ENCODE results near the gene CACNB4. TPM values are rescaled to one million over a fixed set of nuclear protein-coding genes. Genes with fewer than 3 reads are reported as not detected.

The CACNB4 gene
- total RNA-seq, 1 donor from 2014 or later: 3.4 TPM

DNA sequence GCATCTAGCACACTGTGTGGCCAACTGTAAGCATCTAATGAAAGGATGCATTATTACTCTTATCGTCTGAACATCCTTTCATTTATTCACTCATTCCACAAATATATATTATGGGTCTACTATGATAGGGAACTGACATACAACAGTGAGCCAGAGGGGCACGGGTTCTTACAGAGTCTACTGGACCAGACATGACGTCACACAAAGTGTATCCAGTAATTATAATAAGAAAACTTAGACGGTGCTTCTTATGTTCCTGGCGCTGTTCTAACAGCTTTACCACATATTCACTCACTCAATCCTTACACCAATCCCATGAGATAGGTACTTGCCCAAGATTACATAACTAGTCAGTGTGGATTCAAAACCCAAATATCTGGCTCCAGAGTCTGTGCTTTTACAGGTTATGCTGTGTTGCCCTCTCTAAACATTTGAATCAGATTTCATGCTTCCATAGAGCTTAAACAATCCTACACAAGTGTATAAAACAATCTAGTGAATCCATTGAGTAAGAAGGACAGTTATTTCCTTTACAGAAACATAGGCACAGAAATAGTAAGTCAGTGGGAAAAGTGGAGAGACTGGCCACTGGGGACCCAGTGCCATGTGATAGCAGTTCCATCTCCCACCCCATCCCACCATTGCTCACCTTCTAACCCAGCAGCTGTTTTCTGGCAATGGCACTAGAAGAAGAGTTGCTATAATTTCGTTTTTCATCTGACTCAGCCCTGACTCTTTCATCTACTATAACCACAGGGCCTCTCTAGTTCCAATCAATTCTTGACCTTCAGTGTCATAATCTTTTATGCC lies 246.4 kb downstream of the CACNB4 start:
- Mint-ChIP-seq H3K4me3 (ENCODE audit: unreplicated experiment) (no peak overlapping the region), H3K27me3 (ENCODE audit: unreplicated experiment) (peaks cover 13% of the 10 kb centered on the region), H3K36me3 (ENCODE audit: unreplicated experiment) (no peaks in the 10 kb centered on the region), H3K9me3 (ENCODE audit: unreplicated experiment) (no peaks in the 10 kb centered on the region), H3K27ac (ENCODE audit: unreplicated experiment) (no peak overlapping the region), H3K4me1 (ENCODE audit: unreplicated experiment) (peaks cover 19% of the 10 kb centered on the region)
- no peak for TF ChIP-seq CTCF (IDR thresholded peaks at IDR 0.05)
- DNase-seq (ENCODE audit: extremely low spot score, unreplicated experiment): no peak

- no peaks in the 10 kb centered on the region for H3K36me3 Mint-ChIP-seq (ENCODE audit: unreplicated experiment)
- DNase-seq (ENCODE audit: extremely low spot score, unreplicated experiment): no peak
- H3K4me1 Mint-ChIP-seq (ENCODE audit: unreplicated experiment): peaks cover 13% of the 10 kb centered on the region
- H3K4me3 Mint-ChIP-seq (ENCODE audit: unreplicated experiment): no peak overlapping the region
- no peak overlapping the region for H3K27ac Mint-ChIP-seq (ENCODE audit: unreplicated experiment)
- no peaks in the 10 kb centered on the region for H3K9me3 Mint-ChIP-seq (ENCODE audit: unreplicated experiment)
- TF ChIP-seq CTCF (IDR thresholded peaks at IDR 0.05): no peak
- peaks cover 13% of the 10 kb centered on the region for H3K27me3 Mint-ChIP-seq (ENCODE audit: unreplicated experiment)
Measured at GRCh38 chr2:151851761-151852160, 247.1 kb downstream of the CACNB4 start.

- DNase-seq (ENCODE audit: extremely low spot score, unreplicated experiment): no peak
- H3K36me3 Mint-ChIP-seq (ENCODE audit: unreplicated experiment): no peaks in the 10 kb centered on the region
- H3K27ac Mint-ChIP-seq (ENCODE audit: unreplicated experiment): no peak overlapping the region
- H3K4me3 Mint-ChIP-seq (ENCODE audit: unreplicated experiment): no peak overlapping the region
- no peak for TF ChIP-seq CTCF (IDR thresholded peaks at IDR 0.05)
- H3K9me3 Mint-ChIP-seq (ENCODE audit: unreplicated experiment): no peaks in the 10 kb centered on the region
- H3K27me3 Mint-ChIP-seq (ENCODE audit: unreplicated experiment): peaks cover 21% of the 10 kb centered on the region
- H3K4me1 Mint-ChIP-seq (ENCODE audit: unreplicated experiment): peaks cover 13% of the 10 kb centered on the region
Measured at GRCh38 chr2:151849413-151850010, 249.3 kb downstream of the CACNB4 start.

DNA sequence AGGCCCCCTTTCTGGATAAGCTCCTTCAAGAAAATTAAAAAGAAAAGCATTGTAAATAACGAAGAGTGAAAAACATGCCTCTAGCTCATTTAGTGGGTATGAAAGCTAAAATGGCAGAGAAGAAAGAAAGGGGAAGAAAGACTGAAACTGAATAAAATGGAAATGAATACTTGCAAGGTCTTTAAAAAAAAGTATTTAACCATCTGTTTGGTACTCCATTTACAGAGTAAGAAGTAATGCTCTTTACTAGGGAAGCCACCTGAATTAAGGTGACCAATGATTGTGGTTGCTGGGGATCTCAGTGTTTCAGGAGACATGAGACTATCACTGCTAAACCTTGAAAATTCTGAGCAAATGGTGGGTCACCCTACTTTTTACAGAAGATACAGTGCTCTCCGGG lies 253.0 kb downstream of the CACNB4 start:
- H3K4me3 Mint-ChIP-seq (ENCODE audit: unreplicated experiment): no peak overlapping the region
- no peaks in the 10 kb centered on the region for H3K36me3 Mint-ChIP-seq (ENCODE audit: unreplicated experiment)
- H3K9me3 Mint-ChIP-seq (ENCODE audit: unreplicated experiment): no peaks in the 10 kb centered on the region
- H3K4me1 Mint-ChIP-seq (ENCODE audit: unreplicated experiment): no peaks in the 10 kb centered on the region
- no peak for DNase-seq (ENCODE audit: extremely low spot score, unreplicated experiment)
- H3K27me3 Mint-ChIP-seq (ENCODE audit: unreplicated experiment): peaks cover 23% of the 10 kb centered on the region
- H3K27ac Mint-ChIP-seq (ENCODE audit: unreplicated experiment): no peak overlapping the region
- TF ChIP-seq CTCF (IDR thresholded peaks at IDR 0.05): no peak

DNA sequence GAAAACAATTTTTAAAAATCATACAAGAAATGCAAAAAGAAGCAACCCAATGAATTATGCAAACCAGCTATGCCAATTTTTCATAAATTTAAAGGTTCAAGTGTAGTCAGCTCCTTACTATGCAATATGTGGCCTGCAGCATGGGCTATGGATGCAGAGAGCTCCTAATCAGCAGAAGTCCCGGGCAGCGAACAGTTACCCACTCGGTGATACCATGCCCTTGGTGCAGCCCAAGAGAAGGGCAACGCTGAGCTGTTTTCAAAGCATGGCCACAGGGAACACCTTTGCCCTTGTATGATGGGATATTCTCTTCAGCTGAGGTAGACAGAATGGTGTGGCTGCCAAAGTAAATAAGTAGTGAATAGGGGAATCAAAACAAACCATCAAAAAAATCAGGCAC lies 253.4 kb downstream of the CACNB4 start:
- H3K27ac Mint-ChIP-seq (ENCODE audit: unreplicated experiment): no peak overlapping the region
- no peaks in the 10 kb centered on the region for H3K4me1 Mint-ChIP-seq (ENCODE audit: unreplicated experiment)
- no peaks in the 10 kb centered on the region for H3K9me3 Mint-ChIP-seq (ENCODE audit: unreplicated experiment)
- H3K27me3 Mint-ChIP-seq (ENCODE audit: unreplicated experiment): peaks cover 23% of the 10 kb centered on the region
- DNase-seq (ENCODE audit: extremely low spot score, unreplicated experiment): no peak
- H3K36me3 Mint-ChIP-seq (ENCODE audit: unreplicated experiment): no peaks in the 10 kb centered on the region
- no peak overlapping the region for H3K4me3 Mint-ChIP-seq (ENCODE audit: unreplicated experiment)
- no peak for TF ChIP-seq CTCF (IDR thresholded peaks at IDR 0.05)

Data from osteocyte (in vitro differentiated cells).